GM10248 (cell line): Measurements from ENCODE around the gene ICOS.
"Not testable (repeated sequence)": the region's sequence is repeated elsewhere in the genome, so short reads cannot be mapped to it uniquely, and the experiment has no call there.

Experiments used
- CTCF ChIA-PET: fragments of 300-600 bp; sonication (Branson Sonifier 250); formaldehyde crosslinking; extraction: SDS; loops from one replicate; lab custom pipeline; 2021; ENCODE audit warnings: antibody characterized with exemption; lab: Yijun Ruan, JAX
- POLR2A ChIA-PET: fragments of 350-650 bp; sonication (Branson Sonifier 250); formaldehyde crosslinking; extraction: SDS; loops from one replicate; lab custom pipeline; 2020; ENCODE audit warnings: antibody characterized with exemption; lab: Yijun Ruan, JAX
- DNase-seq: peaks from one replicate; pipeline ENCODE4 v3.0.0; 2012; ENCODE audit errors: extremely low spot score
- TF ChIP-seq, protein P1 (sequence below): IDR thresholded peaks from 2 replicates; pipeline ENCODE4 v1.5.1; 2012; ENCODE audit warnings: mild to moderate bottlenecking, low read depth; ENCODE audit errors: extremely low read depth, missing control alignments, control extremely low read depth

Gene ICOS

DNA sequence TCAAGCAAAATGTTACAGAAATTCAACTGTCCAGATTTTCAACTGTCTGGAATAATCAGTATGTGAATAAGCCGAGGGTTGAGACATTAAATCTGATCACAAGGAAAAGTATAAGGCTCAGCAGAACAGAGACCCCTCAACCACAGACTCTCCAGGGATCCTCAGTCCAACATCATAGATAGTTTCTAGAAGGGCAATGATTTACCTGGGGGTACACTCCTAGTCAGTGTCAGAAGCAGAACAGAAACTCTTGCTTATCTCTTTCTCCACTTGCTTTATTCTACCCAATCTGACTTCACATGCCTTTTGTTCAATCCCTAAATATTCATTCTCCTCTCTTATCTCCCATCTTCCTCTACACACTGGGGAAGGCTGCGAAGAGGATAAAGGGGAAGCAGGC is 36.4 kb downstream of the ICOS start:
- ChIA-PET POLR2A (no interaction called here), CTCF (no interaction called here)
- no peak for DNase-seq
- TF ChIP-seq, protein P1, sequence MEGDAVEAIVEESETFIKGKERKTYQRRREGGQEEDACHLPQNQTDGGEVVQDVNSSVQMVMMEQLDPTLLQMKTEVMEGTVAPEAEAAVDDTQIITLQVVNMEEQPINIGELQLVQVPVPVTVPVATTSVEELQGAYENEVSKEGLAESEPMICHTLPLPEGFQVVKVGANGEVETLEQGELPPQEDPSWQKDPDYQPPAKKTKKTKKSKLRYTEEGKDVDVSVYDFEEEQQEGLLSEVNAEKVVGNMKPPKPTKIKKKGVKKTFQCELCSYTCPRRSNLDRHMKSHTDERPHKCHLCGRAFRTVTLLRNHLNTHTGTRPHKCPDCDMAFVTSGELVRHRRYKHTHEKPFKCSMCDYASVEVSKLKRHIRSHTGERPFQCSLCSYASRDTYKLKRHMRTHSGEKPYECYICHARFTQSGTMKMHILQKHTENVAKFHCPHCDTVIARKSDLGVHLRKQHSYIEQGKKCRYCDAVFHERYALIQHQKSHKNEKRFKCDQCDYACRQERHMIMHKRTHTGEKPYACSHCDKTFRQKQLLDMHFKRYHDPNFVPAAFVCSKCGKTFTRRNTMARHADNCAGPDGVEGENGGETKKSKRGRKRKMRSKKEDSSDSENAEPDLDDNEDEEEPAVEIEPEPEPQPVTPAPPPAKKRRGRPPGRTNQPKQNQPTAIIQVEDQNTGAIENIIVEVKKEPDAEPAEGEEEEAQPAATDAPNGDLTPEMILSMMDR: no peak

DNA sequence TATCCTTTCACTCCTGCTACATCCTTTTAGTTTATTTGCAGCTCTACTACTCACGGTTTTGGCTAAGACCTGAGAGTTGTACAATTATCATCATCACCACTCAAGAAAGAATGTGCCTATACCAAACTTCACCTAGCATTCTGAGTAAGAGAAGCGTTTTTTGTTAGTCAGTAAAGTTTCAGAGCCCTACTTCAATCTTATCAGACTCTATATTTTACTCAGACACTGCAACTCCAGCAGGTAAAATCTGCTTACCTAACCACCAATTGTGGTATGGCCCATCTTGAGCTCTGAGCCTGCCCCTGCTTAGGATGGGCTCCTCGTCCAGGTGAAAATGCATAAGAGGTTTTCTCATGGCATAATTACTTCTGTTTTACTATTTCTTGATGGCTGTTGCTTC is 37.1 kb downstream of the ICOS start:
- POLR2A ChIA-PET: no interaction called here
- DNase-seq: no peak
- TF ChIP-seq, protein P1: no peak
- CTCF ChIA-PET: no interaction called here

DNA sequence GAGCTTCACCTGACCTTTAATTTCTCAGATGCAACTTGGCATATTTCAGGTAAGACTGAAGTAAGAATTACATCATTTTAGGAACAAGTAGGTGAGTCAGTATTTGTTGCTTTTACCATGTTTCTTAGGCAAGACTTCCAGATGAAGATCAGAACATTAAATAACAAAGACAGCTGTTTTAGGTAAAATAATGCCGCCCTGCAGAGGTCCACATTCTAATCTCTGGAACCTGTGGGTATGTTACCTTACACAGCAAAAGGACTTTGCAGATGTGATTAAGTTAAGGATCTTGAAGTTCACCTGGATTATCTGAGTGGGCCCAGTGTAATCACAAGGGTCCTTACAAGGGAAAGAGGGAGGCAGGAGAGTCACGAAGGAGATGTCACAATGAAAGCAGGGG is 39.3 kb downstream of the ICOS start:
- TF ChIP-seq, protein P1: no peak
- no peak for DNase-seq
- ChIA-PET CTCF (interaction anchor here (1.5 kb wide), 1 partner anchor 20 kb away, joined by 4 read pairs; no protein-coding TSS in a partner anchor), POLR2A (no interaction called here)

DNA sequence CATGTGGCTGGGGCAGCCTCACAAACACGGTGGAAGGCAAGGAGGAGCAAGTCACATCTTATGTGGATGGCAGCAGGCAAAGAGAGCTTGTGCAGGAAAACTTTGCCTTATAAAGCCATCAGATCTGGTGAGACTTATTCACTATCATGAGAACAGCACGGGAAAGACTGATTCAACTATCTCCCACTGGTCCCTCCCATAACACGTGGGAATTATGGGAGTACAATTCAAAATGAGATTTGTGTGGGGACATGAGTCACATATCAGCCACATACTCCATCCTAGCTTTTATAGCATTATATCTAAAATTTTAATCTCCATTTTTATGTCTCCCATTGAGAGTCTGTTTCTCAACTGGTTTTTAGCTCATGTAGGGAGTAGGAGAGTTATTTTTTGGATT is 45.7 kb downstream of the ICOS start:
- CTCF ChIA-PET: no interaction called here
- TF ChIP-seq, protein P1: no peak
- DNase-seq: no peak
- POLR2A ChIA-PET: no interaction called here

DNA sequence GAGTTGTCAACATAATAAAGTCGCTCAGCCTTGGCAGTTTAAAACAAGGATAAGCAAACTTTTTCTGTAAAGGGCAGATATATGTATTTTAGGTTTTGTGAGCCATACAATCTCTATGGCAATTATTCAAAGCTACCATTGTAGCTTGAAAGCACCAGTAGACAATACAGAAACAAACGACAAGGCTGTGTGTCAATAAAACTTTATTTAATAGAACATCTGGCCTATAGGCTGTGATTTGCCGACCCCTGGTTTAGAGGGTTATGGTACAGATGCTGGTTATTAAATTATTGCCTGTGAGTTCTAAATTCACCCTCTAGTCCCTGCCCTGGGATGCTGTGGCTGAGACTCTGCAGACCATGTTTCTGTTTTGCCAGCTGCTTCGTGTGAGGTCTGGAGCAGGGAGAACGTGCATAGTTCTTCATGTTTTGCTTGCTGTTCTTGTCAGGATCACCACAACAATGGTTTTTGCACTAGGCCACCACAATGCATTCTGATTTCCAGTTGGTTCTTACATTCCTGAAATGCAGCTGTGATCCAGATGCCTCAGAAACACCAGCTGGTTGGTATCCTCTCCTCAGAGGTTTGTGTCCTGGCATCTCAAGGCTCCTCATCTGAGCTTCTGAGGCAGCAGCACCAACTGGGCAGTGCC is 46.6 kb downstream of the ICOS start:
- TF ChIP-seq, protein P1: no peak
- ChIA-PET POLR2A (no interaction called here), CTCF (interaction anchor here (0.9 to 1.6 kb wide), 2 partner anchors 8 to 10 kb away, joined by 4 read pairs; no protein-coding TSS in a partner anchor)
- DNase-seq: no peak

DNA sequence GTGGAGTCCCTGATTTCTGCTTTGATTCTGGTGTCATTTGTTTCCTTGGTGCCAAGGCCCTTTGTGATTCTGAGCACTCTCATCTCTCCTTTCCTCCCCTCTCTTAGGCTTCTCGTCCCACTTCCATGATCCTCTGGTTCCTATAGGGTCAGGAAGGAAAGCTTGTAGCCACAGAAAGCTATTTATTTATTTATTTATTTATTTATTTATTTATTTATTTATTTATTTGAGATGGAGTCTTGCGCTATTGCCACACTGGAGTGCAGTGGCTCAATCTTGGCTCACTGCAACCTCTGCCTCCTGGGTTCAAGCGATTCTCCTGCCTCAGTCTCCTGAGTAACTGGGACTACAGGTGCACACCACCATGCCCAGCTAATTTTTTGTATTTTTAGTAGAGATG is 49.4 kb downstream of the ICOS start:
- POLR2A ChIA-PET, DNase-seq: not testable (repeated sequence)
- CTCF ChIA-PET: interaction anchor here (1.0 to 1.8 kb wide), 5 partner anchors 10 to 192 kb away, joined by 3 to 4 read pairs (median 3); no protein-coding TSS in a partner anchor

DNA sequence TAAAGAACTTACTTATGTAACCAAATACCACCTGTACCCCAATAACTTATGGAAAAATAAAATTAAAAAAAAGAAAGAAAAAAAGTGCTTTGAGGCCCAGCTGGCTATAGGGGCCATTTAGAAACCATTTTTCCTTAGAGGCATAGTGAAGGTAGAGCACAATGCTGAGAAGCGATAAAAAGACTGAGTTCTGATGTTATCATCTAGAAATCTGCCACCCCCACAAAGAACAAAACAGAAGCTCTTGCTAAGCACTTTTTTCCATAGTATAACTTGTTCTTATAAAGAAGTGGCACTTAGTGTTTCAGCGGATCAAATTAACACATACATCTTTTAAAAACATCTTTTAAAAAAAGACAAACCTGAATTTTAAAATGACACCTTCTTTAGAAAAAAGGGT is 51.4 kb downstream of the ICOS start:
- DNase-seq: no peak
- ChIA-PET CTCF (interaction anchor here (1.7 kb wide), 1 partner anchor 38 kb away, joined by 3 read pairs; no protein-coding TSS in a partner anchor), POLR2A (no interaction called here)
- TF ChIP-seq, protein P1: no peak
